Naive B cell (primary cell): ENCODE results near the gene VAV2. TPM values are rescaled to one million over a fixed set of nuclear protein-coding genes. Genes with fewer than 3 reads are reported as not detected.

Source experiments
- ATAC-seq, 2 donors: fragments of 150-1000 bp; cut with Tn5 transposase; 2 replicates each; pipeline ENCODE4 v1.10.0; 2021; ENCODE audit warnings: low read depth in 2 of 2, mild to moderate bottlenecking in 2 of 2, moderate library complexity in 2 of 2
- DNase-seq: peaks from one replicate; pipeline ENCODE4 v3.0.0; 2022
- H3K27ac Mint-ChIP-seq, 6 donors: one replicate each; pipeline ENCODE4 v1.8.0; 2020 to 2022; ENCODE audit warnings: mild to moderate bottlenecking in 6 of 6, mixed read lengths in 6 of 6, moderate library complexity in 5 of 6, inconsistent platforms in 2 of 6
- H3K27me3 Mint-ChIP-seq, 3 donors: one replicate each; pipeline ENCODE4 v1.8.0; 2021 to 2022; ENCODE audit warnings: mixed read lengths in 3 of 3, mild to moderate bottlenecking in 1 of 3
- H3K36me3 Mint-ChIP-seq, 2 donors: one replicate each; pipeline ENCODE4 v1.8.0; 2020 to 2022; ENCODE audit warnings: mixed read lengths in 2 of 2, inconsistent platforms in 1 of 2, mild to moderate bottlenecking in 1 of 2
- H3K4me1 Mint-ChIP-seq, 3 donors: one replicate each; pipeline ENCODE4 v1.8.0; 2020 to 2022; ENCODE audit warnings: mixed read lengths in 3 of 3, inconsistent platforms in 1 of 3, mild to moderate bottlenecking in 1 of 3, moderate library complexity in 1 of 3
- H3K4me3 Mint-ChIP-seq, 8 donors: one replicate each; pipeline ENCODE4 v1.8.0; 2020 to 2022; ENCODE audit warnings: mild to moderate bottlenecking in 8 of 8, mixed read lengths in 8 of 8, moderate library complexity in 8 of 8, inconsistent platforms in 2 of 8
- H3K9me3 Mint-ChIP-seq, 7 donors: one replicate each; pipeline ENCODE4 v1.8.0; 2020 to 2022; ENCODE audit warnings: mixed read lengths in 7 of 7, mild to moderate bottlenecking in 5 of 7, inconsistent platforms in 2 of 7, moderate library complexity in 1 of 7
- polyA plus RNA-seq, 6 donors: library from polyadenylated mRNA; unstranded; fragments of 300-500 nt; fragmentation: Illumina TruSeq; gene quantifications; one replicate each; pipeline ENCODE4 v1.2.3, GENCODE V29; 2021; ENCODE audit warnings: low read depth in 6 of 6

VAV2 gene
- polyA plus RNA-seq, 6 donors from 2014 or later = 5.7 to 33.3 (median 15.2) TPM

DNA sequence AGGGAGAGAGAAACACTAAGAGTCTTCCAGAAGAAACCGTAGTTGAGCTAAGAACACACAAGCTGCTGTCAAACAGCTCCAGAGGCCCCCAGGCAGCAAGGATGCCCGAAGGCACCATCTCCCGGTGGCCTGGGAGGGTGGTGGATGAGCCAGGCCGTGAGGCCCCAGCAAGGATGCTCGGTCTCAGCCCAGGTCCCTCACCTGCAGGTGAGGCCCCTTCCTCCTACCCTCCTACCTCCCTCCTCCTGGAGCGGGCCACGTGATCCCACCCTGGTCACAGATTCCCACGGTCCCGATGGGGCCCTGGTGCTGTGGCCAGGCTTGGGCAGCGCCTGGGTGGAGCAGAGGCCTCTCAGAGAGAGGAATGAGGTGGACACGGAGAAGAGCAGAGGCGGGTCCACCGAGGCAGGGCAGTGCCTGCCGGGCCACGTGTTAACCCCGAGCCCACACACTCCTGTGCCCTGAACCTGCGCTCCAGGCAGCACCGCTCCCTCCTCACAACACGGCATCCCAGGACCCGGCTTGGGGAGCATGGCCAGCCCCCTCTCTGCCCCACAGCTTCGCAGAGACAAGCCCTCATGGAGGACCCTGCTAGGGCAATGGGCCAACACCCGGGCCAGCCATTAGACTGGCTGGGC, 158.6 kb downstream of the VAV2 start:
- H3K4me3 Mint-ChIP-seq = no peak overlapping the region
- H3K27me3 Mint-ChIP-seq = no peaks in the 10 kb centered on the region
- no peaks in the 10 kb centered on the region for H3K36me3 Mint-ChIP-seq
- no peaks in the 10 kb centered on the region for H3K9me3 Mint-ChIP-seq
- H3K4me1 Mint-ChIP-seq = peaks cover 14 to 32% (median 18%) of the 10 kb centered on the region in 3 donors
- H3K27ac Mint-ChIP-seq = no peak overlapping the region
- DNase-seq (no peak), ATAC-seq (no peak)

- H3K4me3 Mint-ChIP-seq = no peak overlapping the region
- peak overlapping the region in 2 of 6 donors; percentile 22 to 38 for H3K27ac Mint-ChIP-seq
- peaks cover 12 to 29% (median 15%) of the 10 kb centered on the region in 3 donors for H3K4me1 Mint-ChIP-seq
- H3K36me3 Mint-ChIP-seq = no peaks in the 10 kb centered on the region
- ATAC-seq (no peak), DNase-seq (no peak)
- no peaks in the 10 kb centered on the region for H3K9me3 Mint-ChIP-seq
- no peaks in the 10 kb centered on the region for H3K27me3 Mint-ChIP-seq
These were observed 159.2 kb downstream of the VAV2 start for GRCh38 chr9:133832877-133833276.

- Mint-ChIP-seq H3K27ac (peak overlapping the region in 3 of 6 donors; percentile 49 to 87 (median 76)), H3K4me1 (peaks cover 7 to 24% (median 19%) of the 10 kb centered on the region in 3 donors), H3K4me3 (no peak overlapping the region), H3K9me3 (no peaks in the 10 kb centered on the region), H3K36me3 (no peaks in the 10 kb centered on the region), H3K27me3 (no peaks in the 10 kb centered on the region)
- DNase-seq (no peak), ATAC-seq (no peak)
These were observed 161.4 kb downstream of the VAV2 start for GRCh38 chr9:133830711-133831110.

DNA sequence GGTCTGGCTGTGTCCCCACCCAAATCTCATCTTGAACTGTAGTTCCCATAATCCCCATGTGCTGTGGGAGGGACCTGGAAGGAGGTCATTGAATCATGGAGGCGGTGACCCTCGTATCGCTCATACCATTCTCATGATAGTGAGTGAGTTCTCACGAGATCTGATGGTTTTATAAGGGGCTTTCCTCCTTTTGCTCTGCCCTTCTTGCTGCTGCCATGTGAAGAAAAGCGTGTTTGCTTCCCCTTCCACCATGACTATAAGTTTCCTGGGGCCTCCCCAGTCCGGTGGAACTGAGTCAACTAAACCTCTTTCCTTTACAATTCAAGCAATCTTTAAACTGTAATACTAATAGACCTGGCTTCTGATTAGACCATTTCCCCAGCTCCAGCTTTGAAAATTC, 161.8 kb downstream of the VAV2 start:
- peak overlapping the region in 1 of 8 donors; percentile 25 for H3K4me3 Mint-ChIP-seq
- no peaks in the 10 kb centered on the region for H3K9me3 Mint-ChIP-seq
- ATAC-seq (no peak), DNase-seq (no peak)
- no peaks in the 10 kb centered on the region for H3K36me3 Mint-ChIP-seq
- peaks cover 9 to 28% (median 23%) of the 10 kb centered on the region in 3 donors for H3K4me1 Mint-ChIP-seq
- H3K27ac Mint-ChIP-seq = peak overlapping the region in 5 of 6 donors; percentile 49 to 87 (median 77)
- no peaks in the 10 kb centered on the region for H3K27me3 Mint-ChIP-seq

- ATAC-seq = no peak
- DNase-seq = no peak
These were observed 163.7 kb downstream of the VAV2 start for GRCh38 chr9:133828338-133828997.

DNA sequence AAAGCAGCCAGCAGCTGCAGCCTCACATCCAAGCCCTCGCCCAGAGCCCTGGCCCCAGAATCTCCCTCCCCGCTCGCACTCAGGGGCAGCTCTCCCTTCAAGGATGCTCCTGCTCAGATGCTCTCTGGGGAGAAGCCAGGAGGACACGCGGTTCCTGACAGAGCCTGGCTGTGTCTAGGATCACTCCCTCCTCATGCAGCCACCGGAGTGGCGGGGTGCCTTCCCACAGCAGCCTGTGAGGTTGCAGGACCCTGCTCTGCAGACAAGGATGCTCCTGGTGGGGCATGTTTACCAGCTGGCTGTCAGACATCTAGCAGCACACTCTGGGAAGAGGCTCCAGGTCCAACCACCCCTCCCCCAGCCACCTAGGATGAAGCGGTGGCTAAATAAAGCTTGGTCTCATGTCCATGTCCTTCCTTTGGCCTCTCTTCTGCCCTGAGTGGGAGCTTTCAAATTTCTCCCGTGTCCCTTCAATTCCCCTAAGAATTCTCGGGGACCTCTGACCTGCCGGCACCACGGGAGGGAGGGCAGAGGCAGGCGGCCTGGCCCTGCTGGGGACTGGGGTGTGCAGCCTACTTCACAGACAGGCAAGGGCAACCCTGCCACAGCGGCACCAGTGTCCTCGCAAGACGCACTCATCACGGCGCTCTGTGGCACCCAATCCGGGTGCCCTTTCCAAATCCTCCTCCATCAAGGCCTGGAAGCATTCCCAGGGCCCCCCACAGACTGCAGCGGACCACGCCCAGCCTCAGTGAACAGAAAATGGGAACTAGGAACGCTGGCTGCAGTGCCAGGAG, 165.6 kb downstream of the VAV2 start:
- Mint-ChIP-seq H3K27ac (peak overlapping the region in 3 of 6 donors; percentile 27 to 62 (median 30)), H3K27me3 (no peaks in the 10 kb centered on the region), H3K4me3 (peak overlapping the region in 1 of 8 donors; percentile 51), H3K9me3 (no peaks in the 10 kb centered on the region), H3K36me3 (no peaks in the 10 kb centered on the region), H3K4me1 (peaks cover 34 to 62% (median 58%) of the 10 kb centered on the region in 3 donors)
- no peak for ATAC-seq
- no peak for DNase-seq

More at GRCh38 chr9:133828338-133828997, 163.7 kb downstream of the VAV2 start:
- peaks cover 14 to 43% (median 38%) of the 10 kb centered on the region in 3 donors for H3K4me1 Mint-ChIP-seq
- H3K27ac Mint-ChIP-seq = peak overlapping the region in 4 of 6 donors; percentile 49 to 87 (median 72)
- H3K36me3 Mint-ChIP-seq = no peaks in the 10 kb centered on the region
- H3K27me3 Mint-ChIP-seq = no peaks in the 10 kb centered on the region
- H3K4me3 Mint-ChIP-seq = no peak overlapping the region
- no peaks in the 10 kb centered on the region for H3K9me3 Mint-ChIP-seq

DNA sequence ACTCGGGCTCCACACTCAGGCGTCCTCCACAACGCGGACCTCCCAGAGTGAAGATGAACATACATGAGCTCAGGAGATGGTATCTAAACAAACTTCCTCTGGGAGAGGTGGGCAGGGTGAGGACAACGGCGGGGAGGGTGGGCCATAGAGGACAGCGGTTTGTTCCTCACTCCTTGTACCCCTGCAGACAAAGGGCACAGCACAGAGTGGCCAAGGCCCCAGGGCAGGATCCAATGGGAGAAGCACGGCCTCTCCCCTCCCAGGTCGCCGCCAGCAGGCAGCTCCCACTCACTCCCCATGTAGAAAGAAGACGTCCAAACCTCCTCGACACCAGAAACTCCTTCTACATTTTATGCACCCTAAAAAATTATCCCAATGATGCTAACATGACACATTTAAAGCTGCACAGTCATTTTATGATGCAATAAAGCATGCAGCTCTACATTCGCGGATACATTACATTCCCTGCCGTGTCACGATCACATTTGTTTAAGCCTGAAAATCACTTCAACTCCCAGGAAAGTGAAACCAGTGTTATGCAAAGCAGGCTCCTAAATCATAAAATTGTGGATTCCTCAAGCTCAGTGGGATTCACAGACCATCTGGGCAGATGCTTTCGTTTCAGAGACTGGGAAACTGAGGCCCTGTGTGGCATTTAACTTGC, 166.4 kb downstream of the VAV2 start:
- Mint-ChIP-seq H3K27ac (peak overlapping the region in 3 of 6 donors; percentile 82 to 98 (median 86)), H3K4me3 (peak overlapping the region in 1 of 8 donors; percentile 51), H3K4me1 (peaks cover 41 to 69% (median 66%) of the 10 kb centered on the region in 3 donors), H3K36me3 (no peaks in the 10 kb centered on the region), H3K27me3 (no peaks in the 10 kb centered on the region), H3K9me3 (no peaks in the 10 kb centered on the region)
- DNase-seq = no peak
- ATAC-seq = no peak

DNA sequence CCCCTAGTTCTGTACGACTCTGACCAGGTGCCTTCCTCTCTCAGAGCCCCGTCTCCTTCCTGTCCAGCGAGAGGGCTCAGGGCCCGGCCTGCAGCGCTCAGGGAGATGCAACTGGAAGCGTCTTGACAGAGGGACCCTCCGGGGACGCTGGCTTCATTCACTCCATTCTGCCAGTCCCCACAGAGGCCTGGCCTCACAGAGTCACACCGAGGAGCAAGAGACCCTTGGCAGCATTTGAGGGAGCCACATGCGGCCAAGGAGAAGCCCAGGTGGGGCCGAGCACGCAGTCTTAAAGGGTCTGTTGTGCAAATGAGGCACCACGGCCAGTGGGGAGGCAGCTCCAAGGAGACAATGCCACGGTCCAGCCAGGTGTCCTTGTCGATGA, 167.3 kb downstream of the VAV2 start:
- Mint-ChIP-seq H3K36me3 (no peaks in the 10 kb centered on the region), H3K4me3 (no peak overlapping the region), H3K27ac (peak overlapping the region in 3 of 6 donors; percentile 72 to 100 (median 98)), H3K4me1 (peaks cover 44 to 69% (median 69%) of the 10 kb centered on the region in 3 donors), H3K27me3 (no peaks in the 10 kb centered on the region), H3K9me3 (no peaks in the 10 kb centered on the region)
- ATAC-seq (no peak), DNase-seq (no peak)

- Mint-ChIP-seq H3K9me3 (no peaks in the 10 kb centered on the region), H3K27me3 (no peaks in the 10 kb centered on the region), H3K4me3 (peak overlapping the region in 3 of 8 donors; percentile 16 to 63 (median 56)), H3K36me3 (no peaks in the 10 kb centered on the region), H3K4me1 (peaks cover 44 to 69% (median 65%) of the 10 kb centered on the region in 3 donors), H3K27ac (peak overlapping the region; percentile 90 to 100 (median 99))
- DNase-seq (no peak), ATAC-seq (no peak)
These were observed 167.9 kb downstream of the VAV2 start for GRCh38 chr9:133824106-133824801.

DNA sequence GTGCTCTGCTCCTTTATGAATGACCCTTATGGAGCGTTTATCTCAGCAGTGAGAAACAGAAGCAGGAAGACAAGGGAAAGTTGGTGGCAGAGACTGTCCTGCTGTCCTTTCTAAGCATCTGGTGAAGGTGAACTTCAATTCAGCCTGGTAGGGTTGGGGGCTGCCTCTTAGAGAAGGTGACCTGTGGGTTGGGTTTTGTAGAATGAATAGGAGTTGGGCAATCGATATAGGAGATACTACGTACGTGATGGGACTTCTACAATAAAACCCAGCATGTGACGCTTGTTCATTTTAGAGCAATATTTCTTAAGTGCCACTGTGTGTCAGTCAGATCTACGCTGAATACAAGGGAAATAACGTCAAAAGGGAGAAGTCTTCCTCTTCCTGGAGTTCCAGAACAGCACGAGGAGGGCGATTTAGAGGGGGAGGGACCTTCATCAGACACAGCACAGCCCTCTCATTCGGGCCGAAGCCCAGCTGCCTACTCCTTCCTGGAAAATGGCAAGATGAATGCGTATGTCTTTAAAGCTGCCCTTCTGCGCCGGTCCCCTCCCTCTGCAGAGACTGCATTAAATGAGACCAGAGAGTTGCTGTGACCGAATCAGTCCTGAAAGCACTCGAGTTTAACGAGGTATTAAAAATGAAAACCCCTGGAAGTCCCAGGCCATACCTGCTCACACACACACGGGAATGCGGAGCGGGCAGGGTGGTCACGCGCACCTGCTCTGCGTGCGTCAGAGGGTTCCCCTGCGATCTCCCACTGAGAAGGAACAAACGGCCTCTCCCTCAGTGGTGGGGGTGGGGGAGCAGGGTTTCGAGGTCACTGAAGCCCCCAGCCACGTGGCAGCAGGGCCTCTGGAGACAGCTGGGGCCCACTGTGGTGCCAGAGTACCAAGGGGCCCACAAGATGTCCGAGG, 168.7 kb downstream of the VAV2 start:
- DNase-seq = peak; percentile 49
- Mint-ChIP-seq H3K9me3 (no peaks in the 10 kb centered on the region), H3K27ac (peak overlapping the region; percentile 90 to 100 (median 99)), H3K27me3 (no peaks in the 10 kb centered on the region), H3K4me3 (peak overlapping the region; percentile 20 to 89 (median 68)), H3K36me3 (no peaks in the 10 kb centered on the region), H3K4me1 (peaks cover 43 to 68% (median 62%) of the 10 kb centered on the region in 3 donors)
- ATAC-seq = peak; percentile 43

GRCh38 chr9:133822430-133823065, 169.6 kb downstream of the VAV2 start:
- peak; percentile 72 for DNase-seq
- Mint-ChIP-seq H3K9me3 (no peaks in the 10 kb centered on the region), H3K27ac (peak overlapping the region; percentile 82 to 100 (median 99)), H3K4me1 (peaks cover 50 to 76% (median 70%) of the 10 kb centered on the region in 3 donors), H3K36me3 (peaks cover 4 to 6% of the 10 kb centered on the region in 2 donors), H3K27me3 (no peaks in the 10 kb centered on the region), H3K4me3 (peak overlapping the region; percentile 72 to 89 (median 82))
- peak; percentile 76 to 78 for ATAC-seq
